PC-3 (cell line): Measurements from ENCODE around the gene ABLIM2. TPM values are rescaled to one million over a fixed set of nuclear protein-coding genes. Genes with fewer than 3 reads are reported as not detected.

Experiments used
- ATAC-seq: fragments of 200-7000 bp; cut with Tn5 transposase; 2 replicates; pipeline ENCODE4 v1.9.1; 2020; ENCODE audit warnings: mild to moderate bottlenecking, moderate library complexity
- BruUV-seq: library from RNA; stranded (reverse); fragments of 400-500 nt; replicated peaks from 2 replicates; lab custom pipeline; 2021; lab: Mats Ljungman, UMichigan
- CTCF ChIA-PET: fragments of 300-600 bp; sonication (Branson Sonifier 250); formaldehyde crosslinking; loops from one replicate; lab custom pipeline; 2022; ENCODE audit warnings: antibody characterized with exemption; lab: Charles Lee
- POLR2A ChIA-PET: fragments of 300-600 bp; sonication (Branson Sonifier 250); formaldehyde crosslinking; loops from one replicate; lab custom pipeline; 2022; ENCODE audit warnings: antibody characterized with exemption; ENCODE audit not compliant: unreplicated experiment; lab: Charles Lee
- DNase-seq: peaks from one replicate; pipeline ENCODE4 v3.0.0-alpha.2; 2015
- H2AFZ ChIP-seq: fragments of 300-600 bp; sonication (generic); 2 replicates; pipeline ENCODE4 v1.6.0; 2016; ENCODE audit warnings: antibody characterized with exemption, low read length
- H3F3A ChIP-seq: fragments of 300-600 bp; sonication (generic); one replicate; pipeline ENCODE4 v1.6.0; 2017; ENCODE audit warnings: antibody characterized with exemption, low read length, control low read depth, mild to moderate bottlenecking; ENCODE audit not compliant: unreplicated experiment
- H3K27ac ChIP-seq: fragments of 300-600 bp; sonication (generic); 2 replicates; pipeline ENCODE4 v1.5.1; 2016; ENCODE audit warnings: mild to moderate bottlenecking, low read length
- H3K27me3 ChIP-seq: fragments of 300-600 bp; sonication (generic); 2 replicates; pipeline ENCODE4 v1.6.1; 2016; ENCODE audit warnings: low read length, mixed read lengths
- H3K36me3 ChIP-seq: fragments of 300-600 bp; sonication (generic); 2 replicates; pipeline ENCODE4 v1.6.1; 2016; ENCODE audit warnings: low read depth, mixed run types, low read length, mixed read lengths
- H3K4me1 ChIP-seq: fragments of 300-600 bp; sonication (generic); 2 replicates; pipeline ENCODE4 v1.5.1; 2016; ENCODE audit warnings: low read length; ENCODE audit not compliant: insufficient read depth
- H3K4me2 ChIP-seq: fragments of 300-600 bp; sonication (generic); 2 replicates; pipeline ENCODE4 v1.6.0; 2016; ENCODE audit warnings: low read length
- H3K4me3 ChIP-seq: fragments of 300-600 bp; sonication (generic); 2 replicates; pipeline ENCODE4 v1.5.1; 2016; ENCODE audit warnings: mild to moderate bottlenecking, low read length, mixed read lengths
- H3K79me2 ChIP-seq: fragments of 300-600 bp; sonication (generic); 2 replicates; pipeline ENCODE4 v1.6.1; 2017; ENCODE audit warnings: low read length, mixed read lengths
- H3K9ac ChIP-seq: fragments of 300-600 bp; sonication (generic); 2 replicates; pipeline ENCODE4 v1.6.0; 2016; ENCODE audit warnings: mild to moderate bottlenecking, low read length
- H3K9me2 ChIP-seq: fragments of 300-600 bp; sonication (generic); replicated peaks from 2 replicates; pipeline ENCODE4 v1.6.1; 2016; ENCODE audit warnings: mixed run types, low read length, mixed read lengths
- H3K9me3 ChIP-seq: fragments of 300-600 bp; sonication (generic); 2 replicates; pipeline ENCODE4 v1.6.1; 2016; ENCODE audit warnings: low read length, mixed read lengths
- H4K20me1 ChIP-seq: fragments of 300-600 bp; sonication (generic); 2 replicates; pipeline ENCODE4 v1.6.1; 2016; ENCODE audit warnings: low read length, mixed read lengths
- EZH2 ChIP-seq: fragments of 300-600 bp; sonication (generic); IDR thresholded peaks from one replicate; pipeline ENCODE4 v1.6.1; 2017; ENCODE audit warnings: antibody characterized with exemption, mild to moderate bottlenecking, low read length; ENCODE audit not compliant: unreplicated experiment
- EZH2phosphoT487 ChIP-seq: fragments of 300-600 bp; sonication (generic); IDR thresholded peaks from 2 replicates; pipeline ENCODE4 v1.6.1; 2018; ENCODE audit warnings: mild to moderate bottlenecking, antibody characterized with exemption, low read length, borderline replicate concordance
- intact Hi-C: fragments of 100-400 bp; cut with micrococcal nuclease; formaldehyde crosslinking; loops from 2 replicates; pipeline ENCODE4 v1.9.0; 2023
- total RNA-seq: library from RNA; depleted of rRNA; stranded (reverse); fragments of >200 nt; gene quantifications from 2 replicates; pipeline ENCODE4 v1.2.3, GENCODE V29; 2014
- TF ChIP-seq, protein P1 (sequence below): fragments of 300-600 bp; sonication (generic); conservative IDR thresholded peaks from 2 replicates; pipeline ENCODE4 v1.5.1; 2017; ENCODE audit warnings: antibody characterized with exemption, low read depth, mild to moderate bottlenecking, low read length

The ABLIM2 gene
- total RNA-seq, 1 experiment from 2014 or later = 3.2 TPM

DNA sequence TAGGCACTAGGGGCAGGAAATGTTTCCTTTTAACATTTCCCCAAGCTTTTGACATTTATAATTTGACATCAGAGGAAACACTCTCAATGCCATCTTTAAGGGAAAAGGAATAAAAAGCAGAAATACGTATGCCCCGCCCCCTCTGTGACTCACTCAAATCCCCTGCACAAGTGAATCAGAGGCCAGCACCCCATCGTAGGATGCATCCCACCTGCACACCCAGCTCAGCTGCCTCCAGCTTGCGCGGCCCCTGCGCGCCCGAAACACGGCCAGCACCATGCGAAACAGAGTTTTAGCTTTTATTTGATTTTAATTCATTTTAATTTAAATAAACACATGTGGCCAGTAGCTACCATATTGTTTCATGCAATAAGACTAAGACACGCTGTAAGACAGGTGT lies 29.5 kb downstream of the ABLIM2 start:
- Histone ChIP-seq H4K20me1 (no peaks in the 10 kb centered on the region), H3K27ac (no peak overlapping the region), H3K9me3 (no peaks in the 10 kb centered on the region), H3K9ac (no peak overlapping the region), H3K27me3 (no peaks in the 10 kb centered on the region), H3K79me2 (no peaks in the 10 kb centered on the region), H3K9me2 (no peaks in the 10 kb centered on the region), H3F3A (no peaks in the 10 kb centered on the region), H2AFZ (no peak overlapping the region), H3K36me3 (no peaks in the 10 kb centered on the region), H3K4me2 (no peak overlapping the region), H3K4me1 (no peaks in the 10 kb centered on the region), H3K4me3 (no peak overlapping the region)
- POLR2A ChIA-PET = no interaction called here
- no peak for DNase-seq
- TF ChIP-seq, protein P1, sequence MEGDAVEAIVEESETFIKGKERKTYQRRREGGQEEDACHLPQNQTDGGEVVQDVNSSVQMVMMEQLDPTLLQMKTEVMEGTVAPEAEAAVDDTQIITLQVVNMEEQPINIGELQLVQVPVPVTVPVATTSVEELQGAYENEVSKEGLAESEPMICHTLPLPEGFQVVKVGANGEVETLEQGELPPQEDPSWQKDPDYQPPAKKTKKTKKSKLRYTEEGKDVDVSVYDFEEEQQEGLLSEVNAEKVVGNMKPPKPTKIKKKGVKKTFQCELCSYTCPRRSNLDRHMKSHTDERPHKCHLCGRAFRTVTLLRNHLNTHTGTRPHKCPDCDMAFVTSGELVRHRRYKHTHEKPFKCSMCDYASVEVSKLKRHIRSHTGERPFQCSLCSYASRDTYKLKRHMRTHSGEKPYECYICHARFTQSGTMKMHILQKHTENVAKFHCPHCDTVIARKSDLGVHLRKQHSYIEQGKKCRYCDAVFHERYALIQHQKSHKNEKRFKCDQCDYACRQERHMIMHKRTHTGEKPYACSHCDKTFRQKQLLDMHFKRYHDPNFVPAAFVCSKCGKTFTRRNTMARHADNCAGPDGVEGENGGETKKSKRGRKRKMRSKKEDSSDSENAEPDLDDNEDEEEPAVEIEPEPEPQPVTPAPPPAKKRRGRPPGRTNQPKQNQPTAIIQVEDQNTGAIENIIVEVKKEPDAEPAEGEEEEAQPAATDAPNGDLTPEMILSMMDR = no peak
- no peak for TF ChIP-seq EZH2
- no peak for TF ChIP-seq EZH2phosphoT487
- intact Hi-C loops = no loop called here
- CTCF ChIA-PET = no interaction called here
- no TSS peak for BruUV-seq
- ATAC-seq = no peak

DNA sequence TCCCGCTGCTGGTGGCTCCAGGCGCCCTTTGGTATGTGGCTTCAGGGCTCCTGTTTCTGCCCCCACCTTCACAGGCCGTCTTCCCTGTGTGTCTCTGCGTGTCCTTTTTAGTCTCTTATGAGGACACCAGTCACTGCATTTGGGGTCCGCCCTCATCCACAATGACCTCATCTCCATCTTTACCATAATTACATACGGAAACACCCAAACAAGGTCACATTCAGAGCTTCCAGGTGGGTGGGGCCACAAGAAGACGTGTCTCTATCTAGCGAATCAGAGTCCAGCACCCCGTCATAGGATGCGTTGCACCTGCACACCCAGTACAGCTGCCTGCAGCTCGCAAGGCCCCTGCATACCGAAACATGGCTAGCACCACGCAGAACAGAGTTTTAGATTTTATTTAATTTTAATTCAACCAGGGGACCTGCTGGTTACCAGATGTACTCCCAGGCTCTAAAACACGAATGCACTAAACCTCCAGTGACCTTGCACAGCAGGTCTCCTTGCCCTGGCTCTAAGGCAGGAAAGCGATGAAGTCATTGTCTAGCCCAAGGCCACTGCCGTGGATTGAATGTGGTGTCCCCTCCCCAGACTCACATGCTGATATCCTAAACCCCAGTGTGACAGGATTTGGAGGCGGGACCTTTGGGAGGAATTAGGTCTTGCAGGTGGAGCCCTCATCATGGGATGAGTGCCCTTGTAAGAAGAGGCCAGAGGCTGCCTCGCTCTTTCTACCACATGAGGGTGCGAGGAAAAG lies 30.3 kb downstream of the ABLIM2 start:
- H4K20me1 ChIP-seq = no peaks in the 10 kb centered on the region

More for the DNA sequence above, 30.3 kb downstream of the ABLIM2 start:
- ATAC-seq (no peak), DNase-seq (no peak)
- no peaks in the 10 kb centered on the region for H3K27me3 ChIP-seq
- no peak overlapping the region for H2AFZ ChIP-seq
- no TSS peak for BruUV-seq
- H3K27ac ChIP-seq = no peak overlapping the region
- no peaks in the 10 kb centered on the region for H3K4me1 ChIP-seq
- TF ChIP-seq EZH2 (no peak), EZH2phosphoT487 (no peak)
- TF ChIP-seq, protein P1 = no peak
- no peak overlapping the region for H3K4me3 ChIP-seq
- ChIA-PET CTCF (no interaction called here), POLR2A (no interaction called here)
- H3K36me3 ChIP-seq = no peaks in the 10 kb centered on the region
- H3K4me2 ChIP-seq = no peak overlapping the region
- no peaks in the 10 kb centered on the region for H3K79me2 ChIP-seq
- H3F3A ChIP-seq = no peaks in the 10 kb centered on the region
- no peaks in the 10 kb centered on the region for H3K9me3 ChIP-seq
- no peak overlapping the region for H3K9ac ChIP-seq
- intact Hi-C loops = no loop called here
- H3K9me2 ChIP-seq = no peaks in the 10 kb centered on the region
